Measurements from ENCODE around the gene PSAP. TPM values are rescaled to one million over a fixed set of nuclear protein-coding genes. Genes with fewer than 3 reads are reported as not detected.
"Not testable (repeated sequence)": the region's sequence is repeated elsewhere in the genome, so short reads cannot be mapped to it uniquely, and the experiment has no call there.

PSAP gene
- total RNA-seq, 4 donors from 2014 or later = 937 to 1,475 (median 1,210) TPM

- DNase-seq (ENCODE audit: low spot score) (no peak), ATAC-seq (ENCODE audit: low FRiP score) (no peak)
- no peak for TF ChIP-seq CTCF (IDR thresholded peaks at IDR 0.05)
Measured at GRCh38 chr10:71854031-71854430, 3.0 kb upstream of the PSAP start.

GRCh38 chr10:71852355-71852937 is 1.4 kb upstream of the PSAP start:
- TF ChIP-seq CTCF (IDR thresholded peaks at IDR 0.05) = no peak
- no peak for ATAC-seq (ENCODE audit: low FRiP score)
- no peak for DNase-seq (ENCODE audit: low spot score)

- not testable (repeated sequence) for ATAC-seq (ENCODE audit: low FRiP score); DNase-seq (ENCODE audit: low spot score)
Measured at GRCh38 chr10:71851465-71852095, 529 bp upstream of the PSAP start.

- ATAC-seq (ENCODE audit: low FRiP score) = no peak
- no peak for TF ChIP-seq CTCF (IDR thresholded peaks at IDR 0.05)
- no peak for DNase-seq (ENCODE audit: low spot score)
Measured at GRCh38 chr10:71850021-71850742, 869 bp downstream of the PSAP start.

- TF ChIP-seq CTCF (IDR thresholded peaks at IDR 0.05) = no peak
- ATAC-seq (ENCODE audit: low FRiP score) (no peak), DNase-seq (ENCODE audit: low spot score) (no peak)
Measured at GRCh38 chr10:71849461-71849908, 1.6 kb downstream of the PSAP start.

GRCh38 chr10:71848325-71849275 is 2.5 kb downstream of the PSAP start:
- DNase-seq (ENCODE audit: low spot score) (no peak), ATAC-seq (ENCODE audit: low FRiP score) (no peak)

More at GRCh38 chr10:71848325-71849275, 2.5 kb downstream of the PSAP start:
- no peak for TF ChIP-seq CTCF (IDR thresholded peaks at IDR 0.05)
